ENCODE results near the gene NANP.

NANP gene

DNA sequence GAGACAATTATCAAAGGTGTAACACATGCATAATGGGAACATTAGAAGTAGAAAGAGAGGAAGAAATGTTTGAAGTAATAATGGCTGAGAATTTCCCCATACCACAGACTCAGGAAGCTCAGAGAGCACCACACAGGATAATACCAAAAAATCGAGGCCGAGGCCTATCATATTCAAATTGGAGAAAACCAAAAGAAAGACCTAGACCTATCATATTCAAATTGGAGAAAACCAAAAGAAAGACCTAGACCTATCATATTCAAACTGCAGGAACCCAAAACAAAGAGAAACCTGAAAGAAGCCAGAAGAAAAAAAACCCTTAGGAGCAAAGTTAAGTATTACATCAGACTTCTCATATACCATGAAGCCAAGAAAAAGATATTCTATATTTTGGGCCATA, 56.5 kb downstream of the NANP start:
- no peak for DNase-seq

DNA sequence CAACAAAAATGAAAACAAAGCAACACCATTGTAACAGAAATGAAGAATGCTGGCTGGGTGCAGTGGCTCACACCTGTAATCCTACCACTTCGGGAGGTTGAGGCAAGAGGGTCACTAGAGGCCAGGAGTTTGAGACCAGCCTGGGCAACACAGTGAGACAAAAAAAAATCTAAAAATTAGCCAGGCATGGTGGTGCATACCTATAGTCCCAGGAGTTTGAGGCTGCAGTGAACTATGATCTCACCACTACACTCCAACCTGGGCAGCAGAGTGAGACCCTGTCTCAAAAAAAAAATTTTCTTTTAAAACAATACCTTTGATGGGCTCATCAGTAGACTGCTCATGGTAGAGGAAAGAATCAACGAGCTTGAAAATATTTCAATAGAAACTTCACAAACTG, 57.0 kb downstream of the NANP start:
- DNase-seq: no peak

DNA sequence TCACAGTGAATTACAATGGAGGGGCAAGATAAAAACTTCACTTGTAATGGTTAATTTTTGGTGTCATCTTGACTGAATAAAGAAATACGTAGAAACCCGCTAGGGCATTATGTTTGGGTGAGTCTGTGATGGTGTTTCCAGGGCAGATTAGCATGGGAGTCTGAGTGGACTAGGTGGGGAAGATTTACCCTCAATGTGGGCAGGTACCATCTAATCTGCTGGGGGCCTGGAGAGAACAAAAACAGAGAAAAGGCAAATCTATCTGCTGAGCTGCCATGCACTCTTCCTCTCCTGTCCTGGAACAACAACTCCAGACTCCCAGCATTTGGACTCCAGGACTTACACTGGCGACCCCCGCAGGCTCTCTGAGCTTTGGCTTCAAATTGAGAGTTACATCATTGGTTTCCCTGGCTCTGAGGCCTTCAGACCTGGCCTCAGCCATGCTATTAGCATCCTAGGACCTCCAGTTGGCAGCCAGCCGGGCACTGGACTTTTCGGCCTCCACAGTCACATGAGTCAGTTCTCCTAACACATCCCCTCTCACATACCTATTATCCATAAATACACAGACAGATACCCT, 58.1 kb downstream of the NANP start:
- no peak for DNase-seq

DNA sequence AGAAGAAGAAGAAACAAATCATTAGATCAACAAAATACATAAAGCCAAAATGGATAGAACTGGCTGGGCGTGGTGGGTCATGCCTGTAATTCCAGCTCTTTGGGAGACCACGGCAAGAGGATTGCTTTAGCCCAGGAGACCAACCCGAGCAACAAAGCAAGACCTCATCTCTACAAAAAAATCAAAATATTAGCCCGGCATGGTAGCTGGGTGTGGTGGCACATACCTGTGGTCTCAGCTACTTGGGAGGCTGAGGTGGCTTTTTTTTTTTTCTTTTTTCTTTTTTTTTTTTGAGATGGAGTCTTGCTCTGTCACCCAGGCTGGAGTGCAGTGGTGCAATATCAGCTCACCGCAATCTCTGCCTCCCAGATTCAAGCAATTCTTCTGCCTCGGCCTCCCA, 59.9 kb downstream of the NANP start:
- no peak for DNase-seq

DNA sequence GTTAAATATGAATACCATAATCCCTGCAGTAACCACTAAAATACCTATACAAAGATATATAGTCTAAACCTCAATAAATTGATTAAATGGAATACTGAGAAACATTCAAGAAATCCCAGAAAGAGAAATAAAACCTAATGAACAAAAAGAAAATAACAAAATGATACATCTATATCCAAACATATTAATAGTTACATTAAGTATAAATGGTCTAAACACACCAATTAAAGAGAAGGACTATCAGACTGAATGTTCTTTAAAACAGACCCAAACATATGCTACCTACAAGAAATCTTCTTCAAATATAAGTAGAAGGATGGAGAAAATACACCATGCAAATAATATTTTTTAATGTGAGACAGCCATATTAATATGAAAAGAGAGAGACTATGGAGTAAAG, 60.5 kb downstream of the NANP start:
- no peak for DNase-seq
